RWPE2 (cell line): ENCODE results near the gene KREMEN1.

ENCODE experiments used
- ATAC-seq: fragments of 200-7000 bp; cut with Tn5 transposase; 3 replicates; pipeline ENCODE4 v1.9.1; 2021; ENCODE audit warnings: low read depth
- DNase-seq: peaks from one replicate; pipeline ENCODE4 v3.0.0-alpha.2; 2020; ENCODE audit warnings: low spot score
- H3K27ac ChIP-seq: fragments of 450-650 bp; 2 replicates; pipeline ENCODE4 v1.5.1; 2017; ENCODE audit warnings: mild to moderate bottlenecking; ENCODE audit not compliant: poor library complexity, severe bottlenecking
- H3K27me3 ChIP-seq: fragments of 250-450 bp; sonication (Bioruptor Pico); 2 replicates; pipeline ENCODE4 v1.5.1; 2021; ENCODE audit warnings: mild to moderate bottlenecking, moderate library complexity; ENCODE audit not compliant: insufficient read depth, poor library complexity, severe bottlenecking
- H3K36me3 ChIP-seq: fragments of 250-450 bp; sonication (Bioruptor Pico); 2 replicates; pipeline ENCODE4 v1.5.1; 2020; ENCODE audit warnings: low read depth, mild to moderate bottlenecking, moderate library complexity
- H3K4me1 ChIP-seq: fragments of 250-450 bp; sonication (Bioruptor Pico); 2 replicates; pipeline ENCODE4 v1.5.1; 2021; ENCODE audit warnings: mild to moderate bottlenecking, moderate library complexity; ENCODE audit not compliant: insufficient read depth, poor library complexity, severe bottlenecking
- H3K4me3 ChIP-seq: fragments of 250-450 bp; sonication (Bioruptor Pico); 2 replicates; pipeline ENCODE4 v1.5.1; 2021; ENCODE audit warnings: mild to moderate bottlenecking, moderate library complexity; ENCODE audit not compliant: severe bottlenecking
- H3K9me3 ChIP-seq: fragments of 250-450 bp; sonication (Bioruptor Pico); 2 replicates; pipeline ENCODE4 v1.5.1; 2021; ENCODE audit warnings: mild to moderate bottlenecking, moderate library complexity; ENCODE audit not compliant: severe bottlenecking
- CTCF ChIP-seq: fragments of 450-650 bp; IDR thresholded peaks from one replicate; pipeline ENCODE4 v1.5.1; 2017; ENCODE audit warnings: mild to moderate bottlenecking, moderate library complexity; ENCODE audit not compliant: poor library complexity, severe bottlenecking

Gene KREMEN1

GRCh38 chr22:29088809-29089208, 16.0 kb downstream of the KREMEN1 start:
- no peak for TF ChIP-seq CTCF
- H3K4me3 ChIP-seq: no peak overlapping the region
- H3K4me1 ChIP-seq: no peaks in the 10 kb centered on the region
- no peaks in the 10 kb centered on the region for H3K27me3 ChIP-seq
- H3K9me3 ChIP-seq: no peaks in the 10 kb centered on the region
- ATAC-seq: no peak
- DNase-seq: no peak
- H3K36me3 ChIP-seq: no peaks in the 10 kb centered on the region
- H3K27ac ChIP-seq: no peak overlapping the region

GRCh38 chr22:29089507-29089906, 16.7 kb downstream of the KREMEN1 start:
- H3K27me3 ChIP-seq: no peaks in the 10 kb centered on the region
- DNase-seq: no peak

GRCh38 chr22:29090039-29090438, 17.2 kb downstream of the KREMEN1 start:
- DNase-seq (no peak), ATAC-seq (no peak)
- Histone ChIP-seq H3K4me3 (no peak overlapping the region), H3K36me3 (no peaks in the 10 kb centered on the region), H3K27ac (no peak overlapping the region), H3K9me3 (no peaks in the 10 kb centered on the region), H3K27me3 (no peaks in the 10 kb centered on the region), H3K4me1 (no peaks in the 10 kb centered on the region)
- TF ChIP-seq CTCF: no peak

More at GRCh38 chr22:29089507-29089906, 16.7 kb downstream of the KREMEN1 start:
- no peaks in the 10 kb centered on the region for H3K4me1 ChIP-seq
- no peak for ATAC-seq
- H3K36me3 ChIP-seq: no peaks in the 10 kb centered on the region
- H3K9me3 ChIP-seq: no peaks in the 10 kb centered on the region
- H3K27ac ChIP-seq: no peak overlapping the region
- TF ChIP-seq CTCF: no peak
- no peak overlapping the region for H3K4me3 ChIP-seq

GRCh38 chr22:29092243-29092642, 19.4 kb downstream of the KREMEN1 start:
- Histone ChIP-seq H3K27ac (no peak overlapping the region), H3K4me3 (no peak overlapping the region), H3K9me3 (no peaks in the 10 kb centered on the region), H3K36me3 (no peaks in the 10 kb centered on the region), H3K27me3 (no peaks in the 10 kb centered on the region), H3K4me1 (no peaks in the 10 kb centered on the region)
- DNase-seq (no peak), ATAC-seq (no peak)
- no peak for TF ChIP-seq CTCF

GRCh38 chr22:29093030-29093429, 20.2 kb downstream of the KREMEN1 start:
- no peak overlapping the region for H3K27ac ChIP-seq
- H3K36me3 ChIP-seq: no peaks in the 10 kb centered on the region
- H3K4me1 ChIP-seq: no peaks in the 10 kb centered on the region
- ATAC-seq: no peak
- H3K27me3 ChIP-seq: no peaks in the 10 kb centered on the region
- no peak for DNase-seq
- no peak overlapping the region for H3K4me3 ChIP-seq
- TF ChIP-seq CTCF: no peak
- no peaks in the 10 kb centered on the region for H3K9me3 ChIP-seq
